Measurements from ENCODE around the gene EPS8L3.
"Not testable (repeated sequence)": the region's sequence is repeated elsewhere in the genome, so short reads cannot be mapped to it uniquely, and the experiment has no call there.

The EPS8L3 gene

DNA sequence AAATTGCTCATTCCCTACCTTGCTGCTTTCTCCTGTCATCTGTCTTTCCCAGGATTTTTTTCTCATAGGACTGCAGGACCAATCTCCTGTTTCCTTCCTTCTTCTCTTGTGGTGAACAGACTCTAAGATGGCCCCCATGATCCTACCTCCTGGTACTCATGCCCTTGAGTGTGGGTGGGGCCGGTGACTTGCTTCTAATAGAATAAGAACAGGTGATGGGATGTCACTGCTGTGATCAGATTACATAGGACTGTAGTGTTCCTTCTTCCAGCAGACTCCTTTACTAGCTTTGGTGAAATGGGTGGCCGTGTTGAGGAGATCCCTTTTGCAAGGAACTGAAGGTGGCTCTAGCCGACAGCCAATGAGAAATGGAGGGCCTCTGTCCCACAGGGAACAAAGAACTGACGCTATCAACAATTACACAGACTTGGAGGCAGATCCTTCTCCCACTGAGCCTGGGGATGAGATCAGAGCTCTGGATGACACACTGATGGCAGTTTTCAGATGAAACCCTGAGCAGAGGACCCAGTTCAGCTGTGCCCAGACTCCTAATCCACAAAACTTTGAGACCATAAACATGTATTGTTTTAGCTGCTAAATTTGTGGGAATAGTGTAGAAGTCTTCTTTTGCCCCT, 30.4 kb downstream of the EPS8L3 start:
- DNase-seq (ENCODE audit: low read depth), result no peak

GRCh38 chr1:109732390-109732881, 31.3 kb downstream of the EPS8L3 start:
- DNase-seq (ENCODE audit: low read depth), result no peak

- no peak for DNase-seq (ENCODE audit: low read depth)
Measured at GRCh38 chr1:109730666-109731065, 33.1 kb downstream of the EPS8L3 start.

DNA sequence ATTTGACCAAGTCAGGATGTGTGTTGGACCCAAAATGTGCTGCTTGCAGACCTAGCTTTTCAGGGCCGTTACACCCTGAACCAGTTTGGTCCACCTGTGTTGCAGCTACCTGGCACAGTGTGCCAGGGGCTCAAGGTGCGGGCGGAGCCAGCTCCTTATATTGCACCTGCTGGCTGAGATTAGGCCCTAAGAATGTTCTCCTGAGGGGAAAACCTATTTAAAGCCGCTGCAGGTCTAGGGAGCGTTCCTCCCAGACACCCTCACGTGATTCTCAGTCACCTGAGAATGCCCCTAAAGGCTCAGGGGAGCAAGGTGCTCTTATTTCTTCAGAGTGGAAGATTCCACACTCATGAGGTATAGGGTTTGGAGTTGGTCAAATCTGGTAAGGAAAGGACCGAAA, 34.9 kb downstream of the EPS8L3 start:
- DNase-seq (ENCODE audit: low read depth), result no peak

DNA sequence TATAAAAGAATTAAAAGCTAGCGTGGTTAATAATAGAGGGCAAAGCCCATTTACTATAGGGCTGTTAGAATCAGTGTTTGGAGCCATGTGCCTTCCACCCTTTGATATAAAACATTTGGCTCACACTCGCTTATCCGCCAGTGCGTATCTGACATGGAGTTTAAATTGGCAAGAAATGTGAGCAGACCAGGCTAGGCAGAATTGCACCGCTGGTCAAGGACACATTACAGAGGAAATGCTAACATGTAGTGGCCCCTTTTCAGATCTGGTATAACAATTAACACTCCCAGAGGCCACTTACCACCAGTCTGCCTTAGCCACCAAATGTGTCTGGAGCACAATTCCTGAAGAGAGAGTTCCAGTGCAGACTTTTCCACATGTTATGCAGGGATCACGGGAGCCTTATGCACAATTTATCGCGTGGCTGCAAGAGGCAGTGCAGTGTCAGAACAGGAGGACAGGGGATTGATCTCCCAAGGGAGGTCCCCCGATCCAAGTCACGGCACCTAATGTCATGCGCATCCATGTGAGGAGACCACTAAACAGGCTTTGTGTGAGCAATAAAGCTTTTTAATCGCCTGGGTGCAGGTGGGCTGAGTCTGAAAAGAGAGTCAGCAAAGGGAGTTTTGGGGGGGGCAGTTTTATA, 36.9 kb downstream of the EPS8L3 start:
- no peak for DNase-seq (ENCODE audit: low read depth)

GRCh38 chr1:109726007-109726406, 37.7 kb downstream of the EPS8L3 start:
- DNase-seq (ENCODE audit: low read depth), result no peak

DNA sequence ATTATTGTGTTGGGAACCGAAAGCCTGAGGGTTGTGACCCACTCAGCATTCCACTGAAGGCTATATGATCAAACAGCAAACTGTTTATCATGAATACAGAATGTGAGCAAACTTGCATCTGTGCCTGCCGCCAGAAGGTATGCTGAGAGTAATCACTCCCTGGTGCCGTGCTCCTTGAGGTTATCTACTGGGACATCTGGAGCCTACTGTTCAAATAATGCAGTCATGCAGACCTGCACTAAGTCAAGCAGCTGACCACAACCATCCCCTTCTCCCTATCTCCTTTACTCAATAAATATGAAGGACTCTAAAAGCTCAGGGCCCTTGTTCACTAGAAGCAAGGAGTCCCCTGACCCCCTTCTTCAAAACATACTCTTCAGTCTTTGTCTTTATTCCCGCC, 38.2 kb downstream of the EPS8L3 start:
- no peak for DNase-seq (ENCODE audit: low read depth)

DNA sequence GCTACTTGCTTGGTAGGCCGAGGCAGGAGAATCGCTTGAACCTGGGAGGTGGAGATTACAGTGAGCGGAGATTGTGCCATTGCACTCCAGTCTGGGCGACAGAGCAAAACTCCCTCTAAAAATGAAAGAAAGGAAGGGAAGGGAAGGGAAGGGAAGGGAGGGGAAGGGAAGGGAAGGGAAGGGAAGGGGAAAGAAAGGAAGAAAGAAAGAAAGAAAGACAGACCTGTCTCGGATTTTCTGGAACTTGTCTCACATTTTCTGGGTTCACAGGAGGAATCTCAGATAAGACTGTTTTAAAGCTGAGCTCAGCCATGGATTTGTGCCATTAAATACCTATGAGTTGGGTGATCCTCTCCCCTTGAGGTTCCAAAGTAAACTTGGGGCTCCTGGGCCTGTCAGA, 38.8 kb downstream of the EPS8L3 start:
- DNase-seq (ENCODE audit: low read depth), result no peak

DNA sequence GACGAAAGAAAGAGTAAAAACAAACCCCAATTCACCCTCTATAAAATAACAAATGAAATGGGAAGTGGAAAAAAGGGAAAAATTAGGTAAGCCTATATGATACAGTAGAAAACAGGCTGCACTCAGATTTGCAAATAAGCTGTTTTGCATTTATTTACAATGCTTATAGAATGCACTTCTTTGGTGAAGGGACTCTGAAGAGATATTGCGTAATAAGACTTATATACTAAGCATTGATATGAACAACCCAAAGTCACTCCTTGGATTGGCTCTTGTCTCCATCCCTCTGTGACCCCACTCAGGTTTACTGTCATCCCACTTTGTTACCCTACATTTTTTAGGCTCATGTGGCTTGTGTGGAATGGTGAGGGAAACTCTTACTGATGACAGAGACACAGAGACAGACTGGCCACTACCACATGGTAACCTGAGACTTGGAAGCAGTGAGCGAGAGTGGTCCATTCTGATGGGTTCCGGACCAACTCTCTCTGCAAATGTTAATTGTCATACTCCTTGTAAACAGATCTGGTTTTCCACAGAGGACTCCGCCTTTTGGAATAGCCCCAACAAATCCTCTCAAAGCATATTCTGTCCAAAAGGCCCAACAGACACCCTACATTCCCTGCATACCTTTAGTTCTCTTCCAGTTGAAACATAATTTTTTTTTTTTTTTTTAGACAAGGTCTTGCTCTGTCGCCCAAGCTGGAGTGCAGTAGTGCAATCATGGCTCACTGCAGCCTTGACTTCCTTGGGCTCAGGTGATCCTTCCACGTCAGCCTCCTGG, 40.6 kb downstream of the EPS8L3 start:
- no peak for DNase-seq (ENCODE audit: low read depth)

DNA sequence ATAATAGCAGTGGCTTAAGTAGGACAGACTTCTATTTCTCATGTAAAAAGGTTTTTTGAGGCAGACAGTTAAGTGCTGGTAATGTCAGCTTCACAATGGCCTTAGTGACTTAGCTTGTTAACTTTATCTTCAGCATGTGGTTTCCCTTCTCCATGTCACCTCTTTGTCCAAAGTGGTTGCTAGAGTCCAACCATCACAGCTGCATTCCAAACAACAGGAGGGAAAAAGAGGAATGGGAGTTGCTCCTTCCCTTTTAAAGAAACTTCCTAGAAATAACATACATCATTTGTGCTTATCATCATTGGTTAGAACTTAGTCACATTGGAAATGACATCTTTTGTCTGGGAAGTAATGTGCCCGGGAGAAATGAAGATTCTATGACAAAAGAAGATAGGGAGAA, 41.8 kb downstream of the EPS8L3 start:
- DNase-seq (ENCODE audit: low read depth), result no peak

DNA sequence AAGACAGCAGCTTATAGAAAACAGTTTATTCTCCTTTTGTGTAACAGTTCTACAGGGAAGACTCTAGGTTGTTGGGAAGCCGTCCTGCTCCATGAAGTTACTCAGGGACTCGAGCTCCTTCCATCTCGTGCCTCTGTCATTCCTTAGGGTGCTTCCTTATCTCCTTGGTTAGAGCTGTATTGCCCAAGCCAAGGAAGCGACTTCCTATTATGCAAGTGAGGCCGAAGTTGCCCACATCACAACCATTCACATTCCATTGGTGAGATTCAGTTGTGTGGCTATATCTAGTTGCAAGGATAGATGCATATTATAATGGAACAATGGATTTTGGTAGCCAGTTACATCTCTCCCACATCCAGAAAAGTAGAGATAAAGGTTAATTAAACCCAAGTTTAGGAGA, 42.7 kb downstream of the EPS8L3 start:
- DNase-seq (ENCODE audit: low read depth), result no peak

DNA sequence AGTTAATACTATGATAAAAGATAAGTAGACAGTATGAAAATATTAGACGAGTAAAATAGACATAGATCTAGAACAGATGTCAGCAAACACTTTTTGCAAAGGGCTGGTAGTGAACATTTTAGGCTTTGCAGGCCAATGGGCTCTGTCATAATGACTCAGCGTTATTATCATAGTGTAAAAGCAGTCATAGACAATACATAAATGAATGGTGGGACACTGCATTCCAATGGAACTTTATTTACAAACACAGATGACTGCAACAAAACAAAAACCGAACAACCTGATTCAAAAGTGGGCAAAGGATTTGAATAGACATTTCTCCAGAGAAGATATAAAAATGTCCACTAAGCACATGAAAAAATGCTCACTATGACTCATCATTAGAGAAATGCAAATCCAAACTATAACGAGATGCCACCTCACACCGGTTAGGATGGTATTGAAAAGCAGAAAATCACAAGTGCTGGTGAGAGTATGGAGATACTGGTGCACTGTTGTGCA, 44.3 kb downstream of the EPS8L3 start:
- no peak for DNase-seq (ENCODE audit: low read depth)

DNA sequence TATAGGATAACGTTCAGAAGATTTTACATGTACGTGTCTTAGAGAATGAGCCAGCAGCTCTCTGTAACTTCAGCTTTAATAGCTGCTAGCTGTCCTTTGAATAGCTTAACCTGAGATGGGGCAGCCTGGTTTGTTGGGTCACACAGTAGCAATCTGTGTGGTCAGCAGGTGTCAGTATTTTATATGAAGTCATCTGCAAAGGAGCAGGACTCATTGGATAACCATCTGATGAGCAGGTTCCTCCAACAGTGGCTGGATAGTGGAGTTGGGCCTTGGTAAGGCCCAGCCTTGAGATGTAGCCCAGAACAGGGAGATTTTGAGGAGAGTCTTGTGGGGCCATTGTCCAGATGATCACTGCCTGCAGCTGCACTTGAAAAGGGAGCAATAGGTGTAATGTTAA, 45.2 kb downstream of the EPS8L3 start:
- no peak for DNase-seq (ENCODE audit: low read depth)

GRCh38 chr1:109717729-109718128, 46.0 kb downstream of the EPS8L3 start:
- no peak for DNase-seq (ENCODE audit: low read depth)

DNA sequence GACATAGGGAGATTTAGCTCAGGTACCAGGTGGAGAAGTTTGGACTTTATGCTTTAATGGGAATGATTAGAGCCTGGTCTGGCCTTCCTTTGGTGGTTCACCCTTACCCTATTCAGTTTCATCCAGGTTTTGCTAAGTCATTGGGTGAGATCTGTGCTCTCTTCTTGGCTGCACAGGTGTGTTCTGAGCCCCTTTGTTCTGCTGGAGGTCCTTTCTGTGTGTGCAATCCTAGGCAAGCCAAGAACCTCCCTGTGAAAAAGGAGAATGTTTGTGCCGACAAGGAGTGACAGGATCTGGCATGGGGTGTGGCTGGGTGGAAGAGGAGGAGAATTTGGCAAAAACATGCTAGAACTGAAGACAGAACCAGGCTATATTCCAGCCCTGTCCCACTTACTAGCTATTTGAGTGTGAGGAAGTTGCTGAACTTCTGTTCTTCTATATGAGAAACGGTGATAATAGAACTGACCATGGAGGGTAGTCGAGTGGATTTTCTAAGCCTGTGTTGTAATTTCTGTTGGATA, 47.1 kb downstream of the EPS8L3 start:
- DNase-seq (ENCODE audit: low read depth), result no peak

GRCh38 chr1:109716121-109716520, 47.6 kb downstream of the EPS8L3 start:
- DNase-seq (ENCODE audit: low read depth), result no peak

DNA sequence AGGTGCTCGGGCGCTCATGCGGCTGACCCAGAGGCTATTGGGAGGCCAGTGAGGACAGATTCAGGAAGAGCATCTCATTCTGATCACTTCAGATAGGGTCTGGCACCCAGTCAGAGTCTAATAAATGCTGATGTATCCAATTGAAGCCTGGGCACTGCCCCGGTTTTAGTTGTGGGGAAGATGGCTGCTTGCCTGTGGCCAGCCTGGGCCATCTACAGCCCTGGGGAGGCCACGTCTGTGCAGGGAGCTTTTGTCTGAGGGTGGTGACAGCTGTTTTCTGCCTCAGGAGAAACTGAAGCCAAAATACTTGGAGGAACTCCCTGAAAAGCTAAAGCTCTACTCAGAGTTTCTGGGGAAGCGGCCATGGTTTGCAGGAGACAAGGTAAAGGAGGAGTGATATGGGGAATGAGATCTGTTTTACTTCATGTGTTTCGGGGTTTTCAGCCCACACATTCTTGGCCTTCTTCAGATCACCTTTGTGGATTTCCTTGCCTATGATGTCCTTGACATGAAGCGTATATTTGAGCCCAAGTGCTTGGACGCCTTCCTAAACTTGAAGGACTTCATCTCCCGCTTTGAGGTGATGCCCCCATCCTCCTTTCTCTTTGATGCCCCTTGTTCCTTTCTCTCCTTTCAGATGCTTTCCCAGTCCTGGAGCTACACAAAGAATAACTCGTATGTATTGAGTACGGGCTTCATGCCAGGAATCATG, 48.9 kb downstream of the EPS8L3 start:
- DNase-seq (ENCODE audit: low read depth), result no peak

DNA sequence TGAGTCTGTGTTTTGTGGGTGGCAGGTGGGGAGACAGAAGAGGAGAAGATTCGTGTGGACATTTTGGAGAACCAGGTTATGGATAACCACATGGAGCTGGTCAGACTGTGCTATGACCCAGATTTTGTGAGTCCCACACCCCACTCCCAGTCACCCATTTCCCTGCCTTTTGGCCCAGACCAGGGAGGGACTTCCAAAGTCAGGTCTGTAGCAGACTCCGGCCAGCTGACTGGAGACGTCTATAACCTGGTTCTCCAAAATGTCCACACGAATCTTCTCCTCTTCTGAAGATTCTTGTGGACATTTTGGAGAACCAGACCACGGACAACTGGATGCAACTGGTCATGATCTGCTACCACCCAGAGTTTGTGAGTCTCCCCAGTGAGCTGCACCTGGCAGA, 50.1 kb downstream of the EPS8L3 start:
- no peak for DNase-seq (ENCODE audit: low read depth)

- DNase-seq (ENCODE audit: low read depth), result no peak
Measured at GRCh38 chr1:109712321-109712864, 51.3 kb downstream of the EPS8L3 start.

GRCh38 chr1:109711593-109712320, 52.0 kb downstream of the EPS8L3 start, which contains the start of gene GSTM5:
Gene GSTM5, plus strand, starts transcription at chr1:109712251. Its CDS starts 62 bp downstream, at chr1:109712313.
- not testable (repeated sequence) for DNase-seq (ENCODE audit: low read depth)

DNA sequence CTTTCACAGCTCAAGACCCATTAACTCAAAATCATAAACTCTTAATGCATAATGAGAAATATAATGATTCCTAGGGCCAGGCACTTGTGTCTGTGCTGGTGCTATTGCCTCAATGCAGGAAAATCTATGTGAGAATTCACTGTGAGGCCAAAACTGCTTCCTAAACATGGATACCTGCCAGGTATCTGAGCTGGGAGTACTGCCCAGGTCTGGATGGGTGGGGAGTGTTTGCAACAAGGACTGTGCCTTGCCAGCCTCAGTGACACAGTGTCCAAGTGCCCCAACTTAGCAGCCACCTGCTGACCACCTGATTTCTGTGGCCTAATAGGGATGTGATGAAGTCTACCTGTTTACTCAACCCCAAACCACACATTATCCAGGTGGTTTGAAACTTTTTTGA, 53.9 kb downstream of the EPS8L3 start:
- not testable (repeated sequence) for DNase-seq (ENCODE audit: low read depth)

Measured in activated T-helper 1 cell treated with Interleukin-2 at 50 U/mL for 16 hours (primary cell).